ENCODE measurements around the gene C2CD3.

GRCh38 chr11:74116719-74117118 is 54.1 kb downstream of the C2CD3 start:
- TF ChIP-seq POLR2A (IDR thresholded peaks at IDR 0.05) (no peak), CTCF (IDR thresholded peaks at IDR 0.05) (no peak)

Data from esophagus squamous epithelium (tissue), 4 donors.